ENCODE results near the gene FAM131A.

Gene FAM131A

DNA sequence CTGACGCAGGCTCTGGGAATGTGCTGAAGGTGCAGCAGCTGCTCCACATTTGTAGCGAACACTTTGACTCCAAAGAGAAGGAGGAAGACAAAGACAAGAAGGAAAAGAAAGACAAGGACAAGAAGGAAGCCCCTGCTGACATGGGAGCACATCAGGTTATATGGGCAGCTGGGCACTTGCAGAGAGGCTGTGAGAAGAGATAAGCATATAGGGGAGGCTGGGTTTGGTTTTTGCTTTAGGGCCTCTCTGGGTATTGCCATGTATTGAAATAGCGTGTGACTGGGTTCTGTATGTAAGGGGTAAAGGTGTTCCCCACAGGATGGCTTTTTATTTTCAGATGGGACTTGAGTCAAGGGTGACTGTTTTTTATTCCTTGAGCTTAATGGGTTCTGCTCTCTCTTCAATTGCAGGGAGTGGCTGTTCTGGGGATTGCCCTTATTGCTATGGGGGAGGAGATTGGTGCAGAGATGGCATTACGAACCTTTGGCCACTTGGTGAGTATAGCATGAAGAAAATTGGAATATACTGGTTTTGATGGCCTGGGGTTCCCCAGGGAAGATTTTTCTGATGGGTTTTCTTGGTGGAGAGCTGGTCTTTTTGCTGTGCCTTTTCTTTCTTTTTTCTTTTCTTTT, 30.9 kb upstream of the FAM131A start:
- Histone ChIP-seq H3K27me3 (ENCODE audit: control insufficient read depth, insufficient read depth, low read length) (no peaks in the 10 kb centered on the region), H3K9me3 (ENCODE audit: control insufficient read depth, low read length) (no peaks in the 10 kb centered on the region), H3K9ac (ENCODE audit: low read length) (no peak overlapping the region), H3K36me3 (ENCODE audit: control insufficient read depth, insufficient read depth, low read length) (peaks cover 34% of the 10 kb centered on the region), H3K4me3 (ENCODE audit: low read length) (no peak overlapping the region), H3K4me1 (ENCODE audit: control insufficient read depth, insufficient read depth, low read length) (no peaks in the 10 kb centered on the region)

DNA sequence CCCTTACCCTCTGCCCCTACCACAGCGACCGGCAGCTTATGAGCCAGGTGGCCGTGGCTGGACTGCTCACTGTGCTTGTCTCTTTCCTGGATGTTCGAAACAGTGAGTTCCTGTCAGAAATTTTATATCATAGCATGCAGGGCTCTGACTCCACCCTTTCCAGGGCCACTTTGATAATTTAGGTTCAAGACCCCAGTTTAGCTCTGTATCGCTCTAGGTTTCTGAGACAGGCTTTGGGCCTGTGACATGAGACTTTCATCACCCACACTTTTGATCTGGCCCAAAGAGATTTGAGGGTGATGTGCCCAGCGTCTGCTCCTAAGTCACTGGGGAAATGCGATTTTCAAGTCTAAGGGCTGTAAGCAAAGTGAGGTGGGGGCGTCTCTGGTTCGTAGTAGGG, 29.5 kb upstream of the FAM131A start:
- Histone ChIP-seq H3K4me3 (ENCODE audit: low read length) (no peak overlapping the region), H3K27me3 (ENCODE audit: control insufficient read depth, insufficient read depth, low read length) (no peaks in the 10 kb centered on the region), H3K9me3 (ENCODE audit: control insufficient read depth, low read length) (no peaks in the 10 kb centered on the region), H3K36me3 (ENCODE audit: control insufficient read depth, insufficient read depth, low read length) (peaks cover 21% of the 10 kb centered on the region), H3K4me1 (ENCODE audit: control insufficient read depth, insufficient read depth, low read length) (no peaks in the 10 kb centered on the region), H3K9ac (ENCODE audit: low read length) (no peak overlapping the region)

DNA sequence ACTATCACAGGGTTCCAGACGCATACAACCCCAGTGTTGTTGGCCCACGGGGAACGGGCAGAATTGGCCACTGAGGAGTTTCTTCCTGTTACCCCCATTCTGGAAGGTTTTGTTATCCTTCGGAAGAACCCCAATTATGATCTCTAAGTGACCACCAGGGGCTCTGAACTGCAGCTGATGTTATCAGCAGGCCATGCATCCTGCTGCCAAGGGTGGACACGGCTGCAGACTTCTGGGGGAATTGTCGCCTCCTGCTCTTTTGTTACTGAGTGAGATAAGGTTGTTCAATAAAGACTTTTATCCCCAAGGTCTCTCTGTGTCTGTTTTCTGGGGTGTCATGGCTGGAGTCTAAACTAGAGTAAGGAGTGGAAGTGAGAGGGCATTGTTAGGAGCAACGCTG, 28.7 kb upstream of the FAM131A start:
- Histone ChIP-seq H3K9me3 (ENCODE audit: control insufficient read depth, low read length) (no peaks in the 10 kb centered on the region), H3K4me3 (ENCODE audit: low read length) (no peak overlapping the region), H3K9ac (ENCODE audit: low read length) (no peak overlapping the region), H3K27me3 (ENCODE audit: control insufficient read depth, insufficient read depth, low read length) (no peaks in the 10 kb centered on the region), H3K4me1 (ENCODE audit: control insufficient read depth, insufficient read depth, low read length) (no peaks in the 10 kb centered on the region), H3K36me3 (ENCODE audit: control insufficient read depth, insufficient read depth, low read length) (peaks cover 19% of the 10 kb centered on the region)

DNA sequence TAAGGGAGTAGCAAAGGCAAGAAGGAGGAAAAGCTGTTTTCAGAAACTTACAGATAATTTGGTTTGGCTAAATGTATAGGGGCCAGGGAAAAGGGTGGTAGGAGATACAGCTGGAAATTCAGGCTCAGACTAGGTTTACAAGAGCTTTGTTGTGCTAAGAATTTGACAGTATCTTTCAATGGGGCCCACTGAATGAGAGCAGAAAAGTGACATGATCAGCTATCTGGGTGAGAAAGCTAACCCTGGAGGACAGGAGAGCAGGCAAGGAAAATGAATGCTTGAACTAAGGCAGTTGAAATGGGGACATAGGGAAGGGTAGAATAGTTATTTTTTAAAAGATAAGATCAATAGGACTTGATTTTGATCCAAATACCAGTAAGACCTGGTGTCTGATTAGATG, 25.8 kb upstream of the FAM131A start:
- no peak overlapping the region for H3K4me3 ChIP-seq (ENCODE audit: low read length)
- no peaks in the 10 kb centered on the region for H3K9me3 ChIP-seq (ENCODE audit: control insufficient read depth, low read length)
- H3K27me3 ChIP-seq (ENCODE audit: control insufficient read depth, insufficient read depth, low read length), result no peaks in the 10 kb centered on the region
- H3K9ac ChIP-seq (ENCODE audit: low read length), result no peak overlapping the region
- no peaks in the 10 kb centered on the region for H3K4me1 ChIP-seq (ENCODE audit: control insufficient read depth, insufficient read depth, low read length)
- H3K36me3 ChIP-seq (ENCODE audit: control insufficient read depth, insufficient read depth, low read length), result peaks cover 15% of the 10 kb centered on the region

DNA sequence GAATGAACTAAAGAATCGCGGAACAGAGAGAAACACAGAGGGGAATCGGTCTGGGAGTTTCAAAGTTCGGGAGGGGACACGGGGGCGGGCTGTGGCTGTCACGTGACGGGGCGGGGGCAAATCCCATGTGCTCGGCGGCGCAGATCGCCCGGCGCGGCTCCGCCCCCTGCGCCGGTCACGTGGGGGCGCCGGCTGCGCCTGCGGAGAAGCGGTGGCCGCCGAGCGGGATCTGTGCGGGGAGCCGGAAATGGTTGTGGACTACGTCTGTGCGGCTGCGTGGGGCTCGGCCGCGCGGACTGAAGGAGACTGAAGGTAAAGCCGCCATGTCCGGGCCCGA, 23.1 kb upstream of the FAM131A start, which contains the start of gene EIF4G1:
TSS of gene EIF4G1 (plus strand) at position 244 of the 337 bp plus-strand sequence. CDS start 1,191 bp downstream, outside the sequence.
- Histone ChIP-seq H3K4me1 (ENCODE audit: control insufficient read depth, insufficient read depth, low read length) (peaks cover 16% of the 10 kb centered on the region), H3K9ac (ENCODE audit: low read length) (peak within 1 kb of the TSS; percentile 98), H3K9me3 (ENCODE audit: control insufficient read depth, low read length) (no peaks in the 10 kb centered on the region), H3K27me3 (ENCODE audit: control insufficient read depth, insufficient read depth, low read length) (no peaks in the 10 kb centered on the region), H3K36me3 (ENCODE audit: control insufficient read depth, insufficient read depth, low read length) (no peaks in the 10 kb centered on the region), H3K4me3 (ENCODE audit: low read length) (peak within 1 kb of the TSS; percentile 88)

DNA sequence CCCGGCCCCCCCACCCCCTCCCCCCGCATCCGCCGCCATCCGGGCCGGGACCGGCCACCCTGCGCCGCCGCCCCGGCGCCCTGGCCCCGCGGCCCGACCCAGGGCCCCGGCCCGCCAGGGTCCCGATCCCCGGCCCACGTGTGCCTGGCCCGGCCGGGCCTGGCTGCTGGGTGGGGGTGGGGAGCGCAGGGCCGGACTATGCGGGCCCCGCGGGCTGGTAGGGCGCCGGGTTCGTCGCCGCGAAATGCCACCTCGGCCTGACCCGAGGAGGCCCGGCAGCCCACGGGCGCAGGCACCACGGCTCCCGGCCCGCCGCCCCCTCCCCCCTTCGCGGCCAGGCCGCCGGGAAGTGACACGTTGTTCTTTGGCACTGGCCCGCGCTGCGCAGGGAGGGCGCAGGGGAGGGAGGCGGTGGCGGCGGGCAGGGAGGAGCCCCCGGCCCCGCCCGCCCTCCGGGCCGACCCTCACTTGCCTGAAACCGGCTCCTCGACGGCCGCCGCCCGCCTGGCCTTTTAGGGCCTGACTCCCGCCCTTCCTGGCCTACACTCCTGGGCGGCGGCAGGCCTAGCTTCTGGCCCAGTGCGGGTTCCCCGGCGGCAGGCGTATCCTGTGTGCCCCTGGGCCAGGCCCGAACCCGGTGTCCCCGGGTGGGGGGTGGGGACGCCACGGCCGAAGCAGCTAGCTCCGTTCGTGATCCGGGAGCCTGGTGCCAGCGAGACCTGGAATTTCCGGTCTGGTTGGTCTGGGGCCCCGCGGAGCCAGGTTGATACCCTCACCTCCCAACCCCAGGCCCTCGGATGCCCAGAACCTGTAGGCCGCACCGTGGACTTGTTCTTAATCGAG, 22.5 kb upstream of the FAM131A start:
- peak overlapping the region; percentile 88 for H3K4me3 ChIP-seq (ENCODE audit: low read length)
- no peaks in the 10 kb centered on the region for H3K9me3 ChIP-seq (ENCODE audit: control insufficient read depth, low read length)
- no peaks in the 10 kb centered on the region for H3K27me3 ChIP-seq (ENCODE audit: control insufficient read depth, insufficient read depth, low read length)
- H3K4me1 ChIP-seq (ENCODE audit: control insufficient read depth, insufficient read depth, low read length), result peaks cover 22% of the 10 kb centered on the region
- peak overlapping the region; percentile 98 for H3K9ac ChIP-seq (ENCODE audit: low read length)
- H3K36me3 ChIP-seq (ENCODE audit: control insufficient read depth, insufficient read depth, low read length), result no peaks in the 10 kb centered on the region

DNA sequence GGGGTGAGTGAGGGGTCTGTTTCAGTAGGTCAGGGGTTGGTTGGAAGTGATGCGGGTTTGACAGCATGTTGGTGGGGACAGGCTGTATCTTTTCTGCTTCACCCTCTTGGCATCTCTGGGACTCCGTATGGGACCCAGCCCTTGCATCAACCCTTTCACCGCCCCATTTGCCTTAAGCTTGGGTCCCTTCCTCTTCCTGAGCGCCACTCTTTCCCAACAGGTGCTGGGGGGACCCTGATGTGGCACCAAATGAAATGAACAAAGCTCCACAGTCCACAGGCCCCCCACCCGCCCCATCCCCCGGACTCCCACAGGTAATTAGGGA, 21.9 kb upstream of the FAM131A start:
- peaks cover 4% of the 10 kb centered on the region for H3K36me3 ChIP-seq (ENCODE audit: control insufficient read depth, insufficient read depth, low read length)
- no peaks in the 10 kb centered on the region for H3K27me3 ChIP-seq (ENCODE audit: control insufficient read depth, insufficient read depth, low read length)
- no peaks in the 10 kb centered on the region for H3K9me3 ChIP-seq (ENCODE audit: control insufficient read depth, low read length)
- H3K4me1 ChIP-seq (ENCODE audit: control insufficient read depth, insufficient read depth, low read length), result peaks cover 27% of the 10 kb centered on the region
- H3K4me3 ChIP-seq (ENCODE audit: low read length), result peak overlapping the region; percentile 88
- peak overlapping the region; percentile 98 for H3K9ac ChIP-seq (ENCODE audit: low read length)

DNA sequence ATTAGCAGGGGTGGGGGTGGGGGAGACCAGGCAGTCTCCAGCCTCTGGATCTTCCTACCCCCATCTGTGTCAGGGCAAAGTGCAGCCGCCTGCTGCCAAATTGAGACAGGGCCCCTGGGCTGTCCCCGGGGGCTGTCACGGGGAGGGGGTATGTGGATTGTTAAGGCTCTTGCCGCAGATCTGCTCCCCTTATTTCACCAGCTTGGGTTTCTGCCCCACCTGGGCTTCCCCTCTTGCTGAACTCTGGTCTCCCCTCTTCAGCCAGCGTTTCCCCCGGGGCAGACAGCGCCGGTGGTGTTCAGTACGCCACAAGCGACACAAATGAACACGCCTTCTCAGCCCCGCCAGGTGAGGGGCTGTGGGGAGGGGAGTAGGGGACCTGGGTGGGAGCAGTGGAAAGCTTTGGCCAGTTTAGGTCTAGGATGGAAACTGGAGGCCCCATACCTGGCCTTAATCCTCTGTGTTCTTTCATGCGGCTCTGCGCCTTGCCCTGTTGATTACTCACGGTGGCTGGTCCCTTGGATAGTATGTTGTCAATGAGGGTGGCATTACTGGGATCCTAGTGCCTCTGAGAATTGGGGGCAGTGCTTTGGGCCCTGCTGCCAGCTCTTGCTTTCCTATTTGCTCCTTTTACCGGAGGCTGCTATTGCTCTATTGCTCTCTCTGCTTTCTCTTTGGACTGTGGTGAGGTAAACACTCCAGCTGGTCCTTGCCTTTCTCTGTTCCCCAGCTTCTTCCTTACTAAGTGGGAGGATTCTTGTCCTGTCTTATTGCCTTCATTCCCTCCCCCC, 21.3 kb upstream of the FAM131A start:
- Histone ChIP-seq H3K27me3 (ENCODE audit: control insufficient read depth, insufficient read depth, low read length) (no peaks in the 10 kb centered on the region), H3K4me1 (ENCODE audit: control insufficient read depth, insufficient read depth, low read length) (peaks cover 31% of the 10 kb centered on the region), H3K4me3 (ENCODE audit: low read length) (peak overlapping the region; percentile 88), H3K36me3 (ENCODE audit: control insufficient read depth, insufficient read depth, low read length) (peaks cover 10% of the 10 kb centered on the region), H3K9me3 (ENCODE audit: control insufficient read depth, low read length) (no peaks in the 10 kb centered on the region), H3K9ac (ENCODE audit: low read length) (peak overlapping the region; percentile 98)

DNA sequence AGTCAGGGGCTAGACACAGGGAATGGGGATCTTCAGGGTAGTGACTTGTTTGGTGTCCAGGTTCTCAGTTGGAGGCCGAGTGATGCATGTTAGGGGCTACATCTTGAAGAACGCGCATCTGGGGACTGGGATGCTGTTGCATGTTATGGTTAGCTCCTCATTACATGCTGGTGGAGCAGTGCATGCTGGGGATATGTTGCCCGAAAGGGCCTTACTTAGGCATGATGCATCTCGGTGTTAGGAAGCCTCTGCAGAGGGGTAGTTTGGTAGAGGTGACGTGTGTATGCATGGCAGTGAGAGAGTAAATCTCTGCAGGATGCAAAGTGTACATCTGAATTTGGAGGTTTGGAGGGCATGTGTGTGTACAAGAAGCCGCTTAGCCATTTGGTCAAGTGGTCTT, 20.6 kb upstream of the FAM131A start:
- Histone ChIP-seq H3K9ac (ENCODE audit: low read length) (peak overlapping the region; percentile 98), H3K36me3 (ENCODE audit: control insufficient read depth, insufficient read depth, low read length) (peaks cover 16% of the 10 kb centered on the region), H3K4me3 (ENCODE audit: low read length) (peak overlapping the region; percentile 6), H3K27me3 (ENCODE audit: control insufficient read depth, insufficient read depth, low read length) (no peaks in the 10 kb centered on the region), H3K9me3 (ENCODE audit: control insufficient read depth, low read length) (no peaks in the 10 kb centered on the region), H3K4me1 (ENCODE audit: control insufficient read depth, insufficient read depth, low read length) (peaks cover 31% of the 10 kb centered on the region)

DNA sequence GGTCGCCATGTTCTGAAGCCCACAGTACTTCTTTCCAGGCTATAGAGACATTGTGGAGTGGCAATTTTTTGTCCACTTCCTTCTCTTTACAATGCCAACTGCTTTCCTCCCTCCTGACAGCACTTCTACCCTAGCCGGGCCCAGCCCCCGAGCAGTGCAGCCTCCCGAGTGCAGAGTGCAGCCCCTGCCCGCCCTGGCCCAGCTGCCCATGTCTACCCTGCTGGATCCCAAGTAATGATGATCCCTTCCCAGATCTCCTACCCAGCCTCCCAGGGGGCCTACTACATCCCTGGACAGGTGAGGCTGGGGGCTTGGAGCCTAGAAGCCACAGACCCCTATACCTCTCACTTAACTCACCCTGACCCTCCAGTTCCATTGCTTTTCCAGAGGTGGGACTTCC, 20.2 kb upstream of the FAM131A start:
- H3K4me3 ChIP-seq (ENCODE audit: low read length), result no peak overlapping the region
- no peak overlapping the region for H3K9ac ChIP-seq (ENCODE audit: low read length)
- peaks cover 20% of the 10 kb centered on the region for H3K36me3 ChIP-seq (ENCODE audit: control insufficient read depth, insufficient read depth, low read length)
- no peaks in the 10 kb centered on the region for H3K27me3 ChIP-seq (ENCODE audit: control insufficient read depth, insufficient read depth, low read length)
- H3K9me3 ChIP-seq (ENCODE audit: control insufficient read depth, low read length), result no peaks in the 10 kb centered on the region
- H3K4me1 ChIP-seq (ENCODE audit: control insufficient read depth, insufficient read depth, low read length), result peaks cover 31% of the 10 kb centered on the region

DNA sequence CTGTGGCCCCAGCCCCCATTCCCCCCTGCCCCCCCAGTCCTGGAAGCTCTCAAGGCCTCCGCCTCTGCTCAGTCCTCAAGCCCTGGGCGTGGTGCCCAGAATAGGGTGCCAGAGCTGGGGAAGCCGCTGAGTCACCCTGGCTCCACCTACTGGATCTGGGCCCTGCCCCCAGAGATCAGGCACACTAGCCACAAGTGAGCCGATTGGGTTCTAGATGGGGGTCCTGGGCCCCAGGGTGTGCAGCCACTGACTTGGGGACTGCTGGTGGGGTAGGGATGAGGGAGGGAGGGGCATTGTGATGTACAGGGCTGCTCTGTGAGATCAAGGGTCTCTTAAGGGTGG, 17.3 kb upstream of the FAM131A start:
- peaks cover 31% of the 10 kb centered on the region for H3K4me1 ChIP-seq (ENCODE audit: control insufficient read depth, insufficient read depth, low read length)

DNA sequence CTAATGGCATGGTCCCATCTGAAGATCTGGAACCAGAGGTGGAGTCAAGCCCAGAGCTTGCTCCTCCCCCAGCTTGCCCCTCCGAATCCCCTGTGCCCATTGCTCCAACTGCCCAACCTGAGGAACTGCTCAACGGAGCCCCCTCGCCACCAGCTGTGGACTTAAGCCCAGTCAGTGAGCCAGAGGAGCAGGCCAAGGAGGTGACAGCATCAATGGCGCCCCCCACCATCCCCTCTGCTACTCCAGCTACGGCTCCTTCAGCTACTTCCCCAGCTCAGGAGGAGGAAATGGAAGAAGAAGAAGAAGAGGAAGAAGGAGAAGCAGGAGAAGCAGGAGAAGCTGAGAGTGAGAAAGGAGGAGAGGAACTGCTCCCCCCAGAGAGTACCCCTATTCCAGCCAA, 15.7 kb upstream of the FAM131A start:
- no peaks in the 10 kb centered on the region for H3K27me3 ChIP-seq (ENCODE audit: control insufficient read depth, insufficient read depth, low read length)
- no peak overlapping the region for H3K9ac ChIP-seq (ENCODE audit: low read length)
- H3K4me1 ChIP-seq (ENCODE audit: control insufficient read depth, insufficient read depth, low read length), result peaks cover 31% of the 10 kb centered on the region
- H3K36me3 ChIP-seq (ENCODE audit: control insufficient read depth, insufficient read depth, low read length), result peaks cover 49% of the 10 kb centered on the region
- H3K9me3 ChIP-seq (ENCODE audit: control insufficient read depth, low read length), result no peaks in the 10 kb centered on the region
- H3K4me3 ChIP-seq (ENCODE audit: low read length), result no peak overlapping the region

More for the DNA sequence above, 17.3 kb upstream of the FAM131A start:
- no peaks in the 10 kb centered on the region for H3K27me3 ChIP-seq (ENCODE audit: control insufficient read depth, insufficient read depth, low read length)
- no peaks in the 10 kb centered on the region for H3K9me3 ChIP-seq (ENCODE audit: control insufficient read depth, low read length)
- peak overlapping the region; percentile 54 for H3K9ac ChIP-seq (ENCODE audit: low read length)
- H3K4me3 ChIP-seq (ENCODE audit: low read length), result no peak overlapping the region
- peaks cover 37% of the 10 kb centered on the region for H3K36me3 ChIP-seq (ENCODE audit: control insufficient read depth, insufficient read depth, low read length)

All from mucosa of stomach (tissue), 1 donor.